Activated CD8-positive, alpha-beta memory T cell treated with anti-CD3 and anti-CD28 coated beads for 36 hours (primary cell): ENCODE results near the gene MXI1. TPM values are rescaled to one million over a fixed set of nuclear protein-coding genes. Genes with fewer than 3 reads are reported as not detected.

ENCODE experiments used
- CTCF ChIA-PET: fragments of 350-600 bp; sonication (Branson Sonifier 250); formaldehyde crosslinking; loops from one replicate; lab custom pipeline; 2021; ENCODE audit warnings: antibody characterized with exemption; lab: Charles Lee
- POLR2A ChIA-PET: fragments of 350-600 bp; sonication (Branson Sonifier 250); formaldehyde crosslinking; loops from one replicate; lab custom pipeline; 2021; ENCODE audit warnings: antibody characterized with exemption; lab: Charles Lee
- total RNA-seq, 2 experiments: library from RNA; stranded (reverse); gene quantifications; one replicate each; pipeline ENCODE4 v1.2.3, GENCODE V29; 2021

Gene MXI1
- 10 to 100 TPM; 13.4 to 14.8 TPM for total RNA-seq

DNA sequence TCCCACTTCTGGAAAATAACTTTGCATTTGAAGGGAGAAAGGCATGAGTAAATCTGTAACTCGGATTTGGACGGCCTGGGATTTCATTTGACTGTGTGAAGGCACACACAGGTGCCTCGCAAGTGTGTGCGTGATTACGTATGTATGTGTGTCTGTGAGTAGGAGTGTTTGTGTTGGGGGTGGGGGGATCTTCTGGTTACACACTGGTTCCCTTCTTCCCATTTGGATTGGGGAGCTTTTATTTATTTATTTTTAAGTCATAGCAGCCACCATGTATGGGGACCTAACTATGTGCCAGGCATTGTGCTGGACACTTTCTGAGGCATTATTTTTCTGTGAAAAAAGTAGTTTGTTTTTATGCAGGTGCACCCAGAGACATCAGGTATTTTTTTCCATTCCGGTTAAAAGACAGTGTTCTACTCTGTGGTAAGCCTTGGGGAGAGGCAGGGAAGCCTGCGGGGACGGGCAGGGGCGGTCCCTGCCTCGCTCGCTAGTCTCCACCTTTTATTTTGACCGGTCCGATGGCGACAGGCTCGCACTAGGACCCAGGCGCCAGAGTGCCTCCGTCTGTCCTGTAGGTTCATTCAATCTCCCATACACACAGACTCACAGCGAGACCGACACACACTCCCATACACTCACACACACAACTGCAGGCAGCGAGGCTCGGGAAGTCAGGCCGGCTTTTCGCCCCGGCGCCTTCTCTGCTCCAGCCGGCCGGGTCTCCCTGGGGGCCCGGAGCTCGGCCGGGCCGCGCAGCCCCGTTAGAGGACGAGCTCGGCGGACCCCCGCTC, at the start of gene MXI1:
Gene MXI1, plus strand, starts transcription at position 595 of the 794 bp plus-strand sequence. CDS start 204 bp downstream, outside the sequence.
- POLR2A ChIA-PET = interaction anchor here (0.5 to 5.3 kb wide), 3 partner anchors 15 to 66 kb away, joined by 6 to 57 read pairs (median 7); no protein-coding TSS in a partner anchor
- CTCF ChIA-PET = interaction anchor here (0.7 to 5.6 kb wide), 16 partner anchors 9 to 358 kb away, joined by 3 to 42 read pairs (median 4); no protein-coding TSS in a partner anchor

DNA sequence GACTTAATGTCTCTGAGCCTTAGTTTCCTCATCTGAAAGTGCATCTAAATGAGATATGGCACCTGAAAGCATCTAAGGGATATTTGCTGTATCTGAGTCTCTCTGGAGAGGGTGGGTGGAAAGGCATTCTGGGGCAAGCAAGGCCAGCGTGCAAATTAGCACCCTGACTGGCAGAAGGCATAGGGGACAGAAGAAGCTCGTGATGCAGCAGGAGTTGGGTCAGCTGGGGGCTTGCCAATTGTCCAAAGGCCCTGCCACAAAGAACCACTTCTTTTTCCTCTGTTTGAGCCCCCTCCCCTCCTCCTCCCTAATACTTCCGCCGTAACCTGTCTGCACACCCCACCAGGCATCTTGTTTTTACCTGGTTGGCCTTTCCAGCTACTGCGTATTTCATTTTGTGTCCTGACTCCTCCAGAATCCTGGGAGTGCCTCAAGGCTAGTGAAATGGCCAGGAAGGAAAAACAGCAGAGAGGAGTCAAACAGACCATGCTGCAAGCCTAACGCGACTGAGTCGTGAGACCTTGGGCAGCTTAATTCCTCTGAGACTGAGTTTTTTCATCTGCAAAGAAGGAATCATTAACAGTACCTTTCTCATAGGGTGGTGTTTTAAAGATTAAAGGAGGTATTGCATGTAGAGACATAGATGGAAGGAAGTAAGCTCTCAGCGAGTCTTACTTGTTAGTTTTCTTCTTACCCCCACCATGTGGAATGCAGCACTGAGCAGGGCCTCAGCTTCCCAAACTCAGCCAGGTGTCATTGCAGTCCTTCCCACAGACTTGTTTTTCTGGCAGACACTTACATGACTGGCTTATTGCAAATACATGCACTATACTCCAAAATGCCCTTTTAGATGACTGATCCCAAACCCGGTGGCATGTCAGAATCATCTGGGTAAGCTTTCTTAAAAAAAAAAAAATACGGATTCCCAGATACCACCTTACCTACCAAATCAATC, 49.1 kb upstream of the MXI1 start:
- CTCF ChIA-PET = interaction anchor here (2.0 kb wide), 1 partner anchor 51 kb away, joined by 5 read pairs; no protein-coding TSS in a partner anchor
- POLR2A ChIA-PET = no interaction called here

DNA sequence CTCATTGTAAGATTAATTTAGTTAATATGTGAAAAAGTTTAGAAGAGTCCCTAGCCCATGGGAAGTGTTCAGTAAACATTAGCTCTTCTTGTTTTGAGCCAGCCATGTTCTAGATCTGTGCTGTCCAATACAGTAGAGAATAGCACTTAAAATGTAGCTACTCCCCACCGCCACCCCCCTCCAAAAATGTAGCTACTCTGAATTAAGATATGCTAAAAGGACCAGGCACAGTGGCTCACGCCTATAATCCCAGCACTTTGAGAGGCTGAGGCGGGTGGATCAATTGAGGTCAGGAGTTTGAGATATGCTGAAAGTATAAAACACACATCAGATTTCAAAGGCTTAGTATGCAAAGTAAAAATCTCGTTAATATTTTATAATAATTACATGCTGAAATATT, 47.3 kb upstream of the MXI1 start:
- CTCF ChIA-PET = no interaction called here
- POLR2A ChIA-PET = no interaction called here

- CTCF ChIA-PET = interaction anchor here (0.7 kb wide), 1 partner anchor 276 kb away, joined by 3 read pairs; no protein-coding TSS in a partner anchor
- POLR2A ChIA-PET = no interaction called here
These were observed 46.9 kb upstream of the MXI1 start for GRCh38 chr10:110160522-110160921.

DNA sequence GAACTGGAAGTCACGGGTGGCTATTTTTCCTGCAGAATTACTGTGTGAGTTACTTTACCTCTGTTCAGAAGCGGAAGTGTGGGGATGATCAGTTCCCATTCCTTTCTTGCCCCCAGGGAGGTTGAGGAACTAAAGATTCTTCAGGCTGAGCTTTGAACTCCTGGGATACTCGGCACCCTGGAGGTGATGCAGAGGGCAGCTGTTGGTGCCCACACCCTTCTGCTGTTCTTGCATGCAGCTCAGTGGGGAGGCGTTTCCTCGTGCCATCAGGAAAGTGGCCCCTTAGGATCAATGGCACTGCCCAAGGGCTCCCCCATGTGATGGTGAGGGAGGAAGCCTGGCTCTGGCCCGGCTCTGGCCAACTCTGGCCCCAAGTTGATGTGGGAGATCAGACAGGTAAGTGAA, 44.7 kb upstream of the MXI1 start:
- CTCF ChIA-PET = interaction anchor here (0.6 kb wide), 1 partner anchor 24 kb away, joined by 3 read pairs; no protein-coding TSS in a partner anchor
- POLR2A ChIA-PET = no interaction called here

GRCh38 chr10:110163192-110163773, 44.1 kb upstream of the MXI1 start:
- POLR2A ChIA-PET = no interaction called here
- CTCF ChIA-PET = interaction anchor here (0.6 kb wide), 1 partner anchor 24 kb away, joined by 3 read pairs; no protein-coding TSS in a partner anchor

DNA sequence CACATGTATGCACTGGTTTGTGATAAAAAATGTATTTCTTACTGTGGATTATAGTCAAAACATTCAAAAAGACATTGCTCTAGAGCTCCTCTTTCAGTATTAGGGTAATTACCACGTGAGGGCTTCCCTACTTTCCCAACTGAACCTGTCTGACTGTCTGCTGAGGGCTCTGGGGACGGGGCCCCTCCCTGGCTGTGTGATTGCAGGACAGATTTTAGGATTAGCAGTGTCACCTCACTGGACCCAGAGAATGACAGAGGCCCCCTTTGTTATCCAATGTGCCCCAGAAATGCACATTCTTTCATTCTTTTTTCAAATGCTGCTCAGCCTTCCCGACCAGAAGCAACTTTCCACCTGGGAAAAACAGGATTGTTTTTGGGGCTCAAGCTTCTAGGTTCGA, 43.6 kb upstream of the MXI1 start:
- ChIA-PET POLR2A (interaction anchor here (0.7 kb wide), 1 partner anchor 153 kb away, joined by 3 read pairs; no protein-coding TSS in a partner anchor), CTCF (no interaction called here)

DNA sequence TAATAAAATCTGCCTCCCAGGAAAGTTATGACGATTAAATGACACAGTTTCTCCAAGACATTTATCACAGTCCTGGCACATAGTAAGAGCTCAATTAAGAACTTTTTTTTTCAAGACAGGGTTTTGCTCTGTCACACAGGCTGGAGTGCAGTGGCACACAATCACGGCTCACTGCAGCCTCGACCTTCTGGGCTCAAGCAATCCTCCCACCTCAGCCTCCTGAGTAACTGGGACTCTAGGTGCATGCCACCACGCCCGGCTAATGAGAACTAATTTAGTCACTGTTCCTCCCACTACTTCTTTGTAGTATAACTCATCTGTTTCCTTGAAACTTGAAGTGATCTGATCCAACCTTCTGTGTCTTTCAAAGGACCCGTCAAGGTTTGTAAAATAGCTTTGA, 42.2 kb upstream of the MXI1 start:
- ChIA-PET POLR2A (no interaction called here), CTCF (interaction anchor here (1.1 kb wide), 1 partner anchor 9 kb away, joined by 4 read pairs; no protein-coding TSS in a partner anchor)

- ChIA-PET POLR2A (no interaction called here), CTCF (no interaction called here)
These were observed 40.3 kb upstream of the MXI1 start for GRCh38 chr10:110167149-110167548.

DNA sequence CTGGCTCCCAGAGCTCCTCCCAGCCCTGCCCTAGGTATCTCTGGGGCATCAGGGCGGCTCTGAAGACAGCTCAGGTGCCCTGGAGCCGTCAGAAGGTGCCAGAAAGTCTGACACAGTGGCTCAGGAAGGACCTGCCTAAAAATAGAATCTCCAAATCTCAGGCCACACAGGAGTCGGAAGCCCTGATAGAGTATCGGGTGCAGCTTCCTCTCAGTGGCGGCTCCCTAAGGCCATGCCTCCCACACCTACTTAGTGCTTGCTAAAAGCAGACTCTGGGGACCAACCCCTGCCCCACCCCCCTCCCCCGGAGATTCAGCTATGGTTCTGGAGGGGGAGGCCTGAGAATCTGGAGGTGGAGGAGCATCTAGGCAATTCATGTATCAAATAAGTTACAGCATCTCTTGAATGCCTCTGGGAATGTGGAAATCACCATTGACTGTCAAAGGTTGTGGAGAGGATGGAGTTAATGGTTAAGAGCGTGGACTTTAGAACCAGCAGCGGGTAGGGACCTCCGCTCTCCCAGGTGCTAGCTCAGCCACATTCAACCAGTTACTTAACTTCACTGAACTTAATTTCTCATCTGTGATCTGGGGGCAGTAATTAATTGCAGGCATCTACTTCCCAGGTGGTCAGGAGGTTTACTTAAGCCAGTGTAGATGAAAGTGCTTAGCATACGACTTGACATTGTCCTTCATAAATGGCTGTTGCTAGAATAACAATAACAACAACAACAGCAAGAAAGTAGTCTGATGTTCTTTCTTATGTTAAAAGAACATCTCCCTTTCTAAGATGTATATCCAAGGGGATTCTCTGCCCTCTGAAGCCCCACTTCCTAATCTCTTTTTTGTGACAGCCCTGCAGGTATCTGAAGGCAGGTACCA, 38.6 kb upstream of the MXI1 start:
- CTCF ChIA-PET = interaction anchor here (1.0 kb wide), 1 partner anchor 38 kb away, joined by 3 read pairs; no protein-coding TSS in a partner anchor
- POLR2A ChIA-PET = no interaction called here

- POLR2A ChIA-PET = no interaction called here
- CTCF ChIA-PET = no interaction called here
These were observed 37.8 kb upstream of the MXI1 start for GRCh38 chr10:110169586-110169985.

GRCh38 chr10:110170142-110170971, 37.0 kb upstream of the MXI1 start:
- CTCF ChIA-PET = no interaction called here
- POLR2A ChIA-PET = no interaction called here

GRCh38 chr10:110171032-110171431, 36.4 kb upstream of the MXI1 start:
- POLR2A ChIA-PET = no interaction called here
- CTCF ChIA-PET = no interaction called here

- ChIA-PET CTCF (interaction anchor here (0.6 to 0.7 kb wide), 3 partner anchors 13 to 27 kb away, joined by 3 to 4 read pairs (median 3); no protein-coding TSS in a partner anchor), POLR2A (no interaction called here)
These were observed 35.2 kb upstream of the MXI1 start for GRCh38 chr10:110172155-110172554.

- ChIA-PET CTCF (no interaction called here), POLR2A (no interaction called here)
These were observed 33.2 kb upstream of the MXI1 start for GRCh38 chr10:110174201-110174600.

GRCh38 chr10:110174816-110175215, 32.6 kb upstream of the MXI1 start:
- ChIA-PET CTCF (no interaction called here), POLR2A (no interaction called here)

- ChIA-PET CTCF (no interaction called here), POLR2A (no interaction called here)
These were observed 32.0 kb upstream of the MXI1 start for GRCh38 chr10:110175406-110175805.
